Activated naive CD8-positive, alpha-beta T cell treated with anti-CD3 and anti-CD28 coated beads, Interleukin-2, amount 50 U/mL, for 16 hours (primary cell): Measurements from ENCODE around the gene SLC9A7.

Source experiments
- DNase-seq: peaks from one replicate; pipeline ENCODE4 v3.0.0-alpha.2; 2020; ENCODE audit warnings: low read depth, low spot score

SLC9A7 gene

DNA sequence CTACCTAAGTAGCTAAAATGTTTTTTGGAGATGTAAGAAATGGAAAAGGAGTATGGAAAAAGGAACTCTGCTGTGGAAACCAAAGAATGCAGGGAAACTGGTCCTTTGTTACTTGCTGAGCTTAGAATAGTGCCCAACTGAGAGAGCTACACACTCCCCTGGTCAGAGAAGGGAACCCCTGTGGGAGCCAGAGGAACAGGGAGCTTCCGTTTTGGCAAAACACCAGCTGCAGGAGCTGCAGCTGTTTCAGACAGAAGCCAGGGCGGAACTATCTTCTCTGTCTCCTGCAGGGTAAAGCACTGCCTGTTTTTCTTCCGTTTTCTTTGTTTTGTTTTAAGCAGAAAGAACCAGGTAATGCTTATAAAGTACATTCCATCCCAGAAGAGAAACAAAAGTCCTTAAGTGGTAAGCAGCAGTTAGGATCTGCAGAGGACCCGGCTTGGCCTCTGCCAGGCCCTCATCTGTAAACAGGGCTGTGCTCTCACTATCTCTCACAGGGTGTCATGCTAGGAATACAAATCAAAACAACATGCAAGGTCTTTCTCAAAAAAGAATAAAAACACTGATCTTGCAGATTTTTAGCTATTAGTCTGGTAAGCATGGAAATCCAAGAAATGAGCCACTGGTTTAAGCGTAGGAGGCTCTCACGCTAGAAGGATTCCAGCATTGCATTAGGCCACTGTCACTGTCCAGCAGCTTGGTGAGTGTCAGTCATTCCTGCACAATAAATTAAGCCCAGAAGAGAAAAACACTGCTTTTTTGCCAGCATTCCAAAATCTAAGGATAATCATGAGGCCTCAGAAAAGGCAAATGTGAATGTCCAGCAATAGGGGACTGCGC is 109.3 kb downstream of the SLC9A7 start:
- no peak for DNase-seq

DNA sequence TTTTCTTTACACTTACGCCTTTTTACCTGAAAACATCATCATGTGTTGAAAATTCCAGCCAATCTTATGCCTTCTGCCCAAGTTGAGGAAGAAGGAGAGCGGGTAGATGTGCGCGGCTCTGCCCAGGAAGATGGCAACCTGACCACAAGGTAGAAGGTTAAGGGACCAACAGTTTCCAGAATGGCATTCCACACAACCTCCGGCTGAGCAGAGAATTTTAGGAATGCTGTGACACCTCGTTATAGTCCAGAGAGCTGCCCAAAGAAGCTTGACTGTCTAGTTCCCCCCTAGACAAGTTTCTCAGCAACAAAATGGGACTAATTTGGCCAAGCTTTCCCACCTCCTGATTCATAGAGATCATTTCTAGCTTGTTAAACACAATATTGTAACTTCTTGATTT is 110.3 kb downstream of the SLC9A7 start:
- no peak for DNase-seq

GRCh38 chrX:46647251-46647650 is 111.7 kb downstream of the SLC9A7 start:
- DNase-seq = no peak

GRCh38 chrX:46645614-46646013 is 113.3 kb downstream of the SLC9A7 start:
- DNase-seq = no peak

- DNase-seq = no peak
These were observed 115.3 kb downstream of the SLC9A7 start for GRCh38 chrX:46643636-46644035.

GRCh38 chrX:46642145-46642544 is 116.8 kb downstream of the SLC9A7 start:
- no peak for DNase-seq

DNA sequence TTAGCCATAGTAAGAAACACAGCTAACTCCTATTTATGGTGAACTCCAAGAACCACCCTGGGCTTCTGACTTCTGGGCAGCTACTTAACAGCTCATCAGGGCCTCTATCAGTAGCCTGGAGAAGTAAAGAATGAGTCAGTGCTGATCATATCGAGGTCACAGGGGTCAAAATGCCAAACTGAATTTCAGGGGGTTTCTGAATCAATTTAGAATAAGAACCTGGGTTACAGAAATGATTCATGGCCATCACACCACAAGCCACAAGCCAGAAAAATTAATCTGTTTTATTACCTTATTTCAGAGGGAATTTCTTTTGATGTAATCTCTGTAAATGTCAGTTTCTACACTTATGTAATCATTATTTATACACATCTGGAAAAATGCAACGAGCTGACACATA is 121.0 kb downstream of the SLC9A7 start:
- DNase-seq = no peak

- no peak for DNase-seq
These were observed 122.7 kb downstream of the SLC9A7 start for GRCh38 chrX:46636223-46636622.

DNA sequence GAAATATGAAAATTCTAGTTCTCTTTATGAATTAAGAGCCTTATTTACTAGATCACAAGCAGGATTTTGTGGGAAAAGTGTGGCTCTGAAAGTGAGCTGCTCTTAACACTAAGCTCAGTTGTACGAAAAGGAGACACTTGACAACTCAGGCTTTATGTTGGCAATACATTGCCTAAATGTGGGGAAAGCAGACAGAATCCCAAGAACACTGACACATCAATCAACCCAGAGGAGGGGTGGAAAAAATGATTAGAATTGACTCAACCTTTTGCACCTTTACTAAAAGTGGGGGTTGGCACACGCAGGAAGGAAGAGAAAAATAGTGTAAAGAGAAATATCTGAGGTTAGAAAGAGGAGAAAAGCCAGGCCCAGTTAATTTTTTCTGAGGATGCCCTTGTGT is 123.7 kb downstream of the SLC9A7 start:
- DNase-seq = no peak

DNA sequence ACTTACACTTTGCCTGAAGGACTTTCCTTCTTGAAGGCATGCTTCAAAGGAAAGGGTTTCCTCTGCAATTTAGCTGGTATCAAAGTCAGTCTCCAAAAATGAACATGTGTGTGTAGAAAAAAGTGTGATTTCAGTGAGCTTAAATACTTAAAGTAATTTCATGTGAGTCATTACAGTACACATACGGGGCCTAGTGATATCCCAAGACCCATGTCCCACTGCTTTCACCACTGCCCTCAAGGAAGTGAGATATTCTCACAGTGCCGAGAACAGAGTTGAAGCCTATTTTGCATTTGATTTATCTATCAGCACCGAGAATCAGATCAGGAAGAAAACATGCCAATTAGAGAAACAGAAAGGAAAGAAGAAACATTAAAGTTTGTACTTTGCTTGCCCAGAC is 124.3 kb downstream of the SLC9A7 start:
- DNase-seq = no peak

DNA sequence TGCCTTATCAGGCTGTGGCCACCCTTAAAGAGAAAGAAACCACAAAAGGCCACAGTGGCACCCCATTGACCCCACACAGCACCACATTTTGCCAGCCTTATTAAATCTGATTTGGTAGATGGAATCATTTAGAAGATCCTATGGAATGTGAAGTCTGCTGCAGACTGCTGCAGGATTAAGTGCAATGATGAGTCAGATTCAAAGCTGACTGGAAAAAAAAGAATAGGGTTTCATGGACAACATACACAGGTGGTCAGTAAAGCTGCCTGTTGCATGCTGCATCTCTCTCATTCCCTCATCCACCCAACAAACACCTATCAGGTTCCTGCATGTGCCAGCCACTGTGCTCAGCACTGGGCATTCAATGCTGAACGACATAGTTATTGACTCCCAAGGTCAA is 128.8 kb downstream of the SLC9A7 start:
- no peak for DNase-seq

- no peak for DNase-seq
These were observed 130.2 kb downstream of the SLC9A7 start for GRCh38 chrX:46628460-46629371.

GRCh38 chrX:46627711-46628419 is 131.1 kb downstream of the SLC9A7 start:
- DNase-seq = no peak

GRCh38 chrX:46627062-46627461 is 131.9 kb downstream of the SLC9A7 start:
- no peak for DNase-seq

DNA sequence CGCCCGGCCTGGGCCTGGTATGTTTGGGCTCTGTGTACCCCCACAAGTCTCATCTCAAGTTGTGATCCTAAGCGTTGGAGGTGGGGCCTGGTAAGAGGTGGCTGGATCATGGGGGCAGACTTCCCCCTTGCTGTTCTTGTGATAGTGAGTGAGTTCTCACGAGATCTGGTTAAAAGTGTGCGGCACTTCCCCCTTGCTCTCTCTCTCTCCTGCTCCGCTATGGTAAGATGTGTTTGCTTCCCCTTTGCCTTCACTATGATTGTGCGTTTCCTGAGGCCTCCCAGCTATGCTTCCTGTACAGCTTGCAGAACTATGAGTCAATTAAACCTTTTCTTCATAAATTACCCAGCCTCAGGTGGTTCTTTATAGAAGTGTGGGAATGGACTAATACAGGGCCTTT is 132.4 kb downstream of the SLC9A7 start:
- no peak for DNase-seq

DNA sequence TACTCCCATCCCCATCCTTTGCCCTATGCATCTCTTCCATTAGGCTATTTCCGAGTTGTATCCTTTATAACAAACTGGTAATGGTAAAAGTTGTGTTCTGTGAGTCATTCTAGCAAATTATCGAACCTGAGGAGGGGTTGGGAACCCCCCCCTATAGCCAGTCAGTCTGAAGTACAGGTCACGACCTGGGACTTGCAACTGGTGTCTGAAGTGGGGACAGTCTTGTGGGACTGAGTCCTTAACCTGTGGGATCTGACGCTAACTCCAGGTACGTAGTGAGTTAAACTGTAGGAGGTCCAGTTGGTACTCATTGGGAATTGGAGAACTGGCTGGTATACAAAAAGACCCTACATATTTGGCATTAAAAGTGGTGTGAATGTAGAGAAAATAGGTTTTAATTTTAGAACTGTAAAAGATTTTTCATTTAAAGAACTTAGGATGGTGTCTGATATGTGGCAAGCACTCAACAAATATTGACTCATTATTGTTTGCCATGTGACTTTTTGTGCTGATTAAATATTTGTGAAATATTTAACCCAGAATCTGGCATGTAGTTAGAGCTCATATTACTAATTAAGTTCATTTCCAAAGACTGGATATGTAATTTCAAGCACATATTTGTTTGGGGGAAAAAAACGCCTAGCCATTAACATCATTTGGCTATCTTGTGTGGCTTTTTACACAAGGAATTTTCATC is 134.7 kb downstream of the SLC9A7 start:
- no peak for DNase-seq

GRCh38 chrX:46621572-46621971 is 137.3 kb downstream of the SLC9A7 start:
- no peak for DNase-seq

DNA sequence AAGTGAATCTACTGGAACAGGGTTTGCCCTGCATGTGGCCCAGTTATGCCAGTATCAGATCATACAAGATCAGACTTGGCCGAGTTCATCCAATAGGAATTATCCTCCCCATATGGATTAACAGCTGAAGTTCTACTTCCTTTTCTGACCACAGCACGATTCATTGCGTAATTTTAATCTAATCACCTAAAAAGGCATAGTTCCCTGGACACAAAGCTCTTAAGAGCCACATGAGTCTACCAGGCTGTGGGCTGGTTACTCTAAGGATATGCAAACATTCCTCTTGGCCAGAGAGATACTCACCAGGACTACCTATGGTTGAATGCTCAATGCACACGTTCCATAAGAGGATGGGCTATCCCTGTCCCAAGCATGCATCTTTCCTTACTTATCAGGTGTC is 138.4 kb downstream of the SLC9A7 start:
- DNase-seq = no peak

DNA sequence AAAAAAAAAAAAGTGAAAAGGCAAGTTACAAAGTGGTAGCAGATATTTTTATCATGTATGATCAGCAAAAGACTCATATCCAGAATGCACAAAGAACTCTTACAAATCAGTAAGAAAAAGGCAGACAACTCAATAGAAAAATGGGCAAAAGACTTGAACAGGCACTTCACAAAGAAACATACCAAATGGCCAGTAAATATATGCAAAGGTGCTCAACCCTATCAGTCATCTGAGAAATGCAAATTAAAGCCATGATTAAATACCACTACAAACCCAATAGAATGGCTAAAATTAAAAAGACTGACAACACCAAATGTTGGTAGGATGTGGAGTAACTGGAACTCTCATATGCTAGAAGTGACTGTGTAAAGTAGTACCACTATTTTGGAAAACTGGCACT is 140.0 kb downstream of the SLC9A7 start:
- no peak for DNase-seq

GRCh38 chrX:46617906-46618305 is 141.0 kb downstream of the SLC9A7 start:
- DNase-seq = no peak

DNA sequence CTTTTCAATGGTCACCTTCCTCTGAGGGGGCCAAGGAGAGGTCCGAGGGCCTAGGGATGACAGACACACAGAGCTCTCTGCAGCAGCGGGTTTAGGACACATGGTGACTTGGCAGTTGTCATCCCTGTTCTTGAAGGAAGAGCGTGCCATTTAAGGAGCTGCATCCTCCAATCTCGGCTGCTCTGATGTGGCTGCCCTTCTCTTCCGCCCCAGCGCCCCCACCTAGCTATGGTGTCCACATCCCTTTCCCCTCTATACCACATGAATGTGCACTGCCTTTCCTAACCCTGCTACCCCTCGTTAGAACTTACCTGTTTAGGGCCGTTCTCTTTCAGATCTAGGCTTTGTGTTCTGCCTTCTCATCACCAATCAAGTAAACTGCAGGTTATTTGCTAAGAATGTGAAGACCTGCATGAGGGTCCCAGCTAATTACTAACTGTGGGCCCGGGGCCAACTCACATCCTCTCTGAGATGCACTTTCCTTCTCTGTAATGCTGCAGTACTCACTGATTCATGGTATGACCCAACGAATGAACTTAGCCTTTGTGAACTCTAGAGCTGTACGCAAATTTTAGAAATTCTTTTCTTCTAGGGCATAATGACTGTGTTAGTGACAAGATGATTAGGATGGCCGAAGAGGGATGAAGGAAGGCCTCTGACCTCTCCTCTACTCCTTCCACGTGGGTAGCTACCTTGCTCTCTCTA is 147.1 kb downstream of the SLC9A7 start:
- DNase-seq = no peak
